ENCODE measurements around the gene AUTS2.

The AUTS2 gene

DNA sequence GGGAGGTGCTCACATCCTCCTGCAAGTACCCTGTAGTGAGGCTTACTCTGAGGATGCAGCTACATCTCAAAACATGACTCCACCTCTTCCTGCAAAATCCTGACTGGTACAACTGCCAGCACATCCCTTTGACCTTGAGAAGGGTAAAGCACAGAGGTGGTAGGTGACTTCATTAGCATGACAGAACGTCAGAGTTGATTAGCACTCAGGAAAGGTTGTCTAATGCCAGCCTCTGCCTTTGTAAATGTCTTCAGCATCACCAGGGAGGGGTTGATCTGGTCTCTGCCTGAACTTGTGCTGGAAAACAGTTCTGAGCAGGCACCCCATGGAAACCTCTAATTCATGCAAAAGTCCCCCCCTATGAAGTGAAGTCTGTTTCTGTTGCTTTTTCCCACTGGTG, 942.4 kb downstream of the AUTS2 start:
- Mint-ChIP-seq H3K36me3 (ENCODE audit: low read depth) (peaks cover 3% of the 10 kb centered on the region), H3K4me3 (no peak overlapping the region), H3K4me1 (peaks cover 34% of the 10 kb centered on the region), H3K27ac (no peak overlapping the region), H3K27me3 (ENCODE audit: low read depth) (peaks cover 4% of the 10 kb centered on the region), H3K9me3 (no peaks in the 10 kb centered on the region)
- no peak for TF ChIP-seq CTCF (IDR thresholded peaks at IDR 0.05; ENCODE audit: unreplicated experiment in 3 of 3)

- Mint-ChIP-seq H3K27ac (peak overlapping the region in 2 of 3 experiments; percentile 15 to 23), H3K4me1 (peaks cover 27% of the 10 kb centered on the region), H3K36me3 (ENCODE audit: low read depth) (peaks cover 15% of the 10 kb centered on the region), H3K9me3 (peaks cover 10% of the 10 kb centered on the region), H3K27me3 (ENCODE audit: low read depth) (no peaks in the 10 kb centered on the region), H3K4me3 (no peak overlapping the region)
- no peak for TF ChIP-seq CTCF (IDR thresholded peaks at IDR 0.05; ENCODE audit: unreplicated experiment in 3 of 3)
These were observed 944.6 kb downstream of the AUTS2 start for GRCh38 chr7:70542750-70543376.

- H3K9me3 Mint-ChIP-seq = peaks cover 19% of the 10 kb centered on the region
- H3K27me3 Mint-ChIP-seq (ENCODE audit: low read depth) = no peaks in the 10 kb centered on the region
- no peak overlapping the region for H3K27ac Mint-ChIP-seq
- H3K36me3 Mint-ChIP-seq (ENCODE audit: low read depth) = peaks cover 24% of the 10 kb centered on the region
- peaks cover 27% of the 10 kb centered on the region for H3K4me1 Mint-ChIP-seq
- TF ChIP-seq CTCF (IDR thresholded peaks at IDR 0.05; ENCODE audit: unreplicated experiment in 3 of 3) = no peak
- H3K4me3 Mint-ChIP-seq = no peak overlapping the region
These were observed 945.7 kb downstream of the AUTS2 start for GRCh38 chr7:70544016-70544415.

GRCh38 chr7:70545214-70545613, 946.9 kb downstream of the AUTS2 start:
- H3K4me3 Mint-ChIP-seq = no peak overlapping the region
- no peak overlapping the region for H3K27ac Mint-ChIP-seq
- peaks cover 27% of the 10 kb centered on the region for H3K4me1 Mint-ChIP-seq
- no peak for TF ChIP-seq CTCF (IDR thresholded peaks at IDR 0.05; ENCODE audit: unreplicated experiment in 3 of 3)
- H3K27me3 Mint-ChIP-seq (ENCODE audit: low read depth) = no peaks in the 10 kb centered on the region
- H3K9me3 Mint-ChIP-seq = peaks cover 25% of the 10 kb centered on the region
- H3K36me3 Mint-ChIP-seq (ENCODE audit: low read depth) = peaks cover 32% of the 10 kb centered on the region

GRCh38 chr7:70552141-70552540, 953.9 kb downstream of the AUTS2 start:
- peaks cover 21% of the 10 kb centered on the region for H3K4me1 Mint-ChIP-seq
- peak overlapping the region in 2 of 3 experiments; percentile 4 to 13 for H3K27ac Mint-ChIP-seq
- no peak overlapping the region for H3K4me3 Mint-ChIP-seq
- TF ChIP-seq CTCF (IDR thresholded peaks at IDR 0.05; ENCODE audit: unreplicated experiment in 3 of 3) = no peak
- H3K9me3 Mint-ChIP-seq = peaks cover 21% of the 10 kb centered on the region
- no peaks in the 10 kb centered on the region for H3K27me3 Mint-ChIP-seq (ENCODE audit: low read depth)
- H3K36me3 Mint-ChIP-seq (ENCODE audit: low read depth) = peaks cover 28% of the 10 kb centered on the region

DNA sequence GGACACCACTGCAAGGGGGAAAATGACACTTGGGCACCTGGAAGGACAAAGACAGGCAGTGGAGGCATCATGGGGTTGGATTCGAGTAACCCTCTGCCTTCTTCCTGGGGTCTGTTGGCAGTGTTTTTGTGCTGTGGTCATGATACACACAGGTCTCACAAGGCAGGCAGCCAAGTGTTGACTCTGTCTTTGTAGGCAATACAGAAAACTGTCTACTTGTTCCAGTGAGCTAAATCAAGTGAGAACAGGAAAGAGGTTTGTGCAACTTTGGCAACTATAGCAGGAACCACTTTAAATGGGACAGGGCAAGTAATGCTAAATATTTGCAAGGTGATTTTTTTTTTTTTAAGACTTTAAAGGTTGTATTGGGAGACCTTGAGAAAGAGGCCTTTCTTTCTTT, 955.1 kb downstream of the AUTS2 start:
- Mint-ChIP-seq H3K4me3 (no peak overlapping the region), H3K36me3 (ENCODE audit: low read depth) (peaks cover 23% of the 10 kb centered on the region), H3K27ac (peak overlapping the region in 1 of 3 experiments; percentile 4), H3K9me3 (peaks cover 12% of the 10 kb centered on the region), H3K4me1 (peaks cover 21% of the 10 kb centered on the region), H3K27me3 (ENCODE audit: low read depth) (no peaks in the 10 kb centered on the region)
- no peak for TF ChIP-seq CTCF (IDR thresholded peaks at IDR 0.05; ENCODE audit: unreplicated experiment in 3 of 3)
